Stimulated activated CD8-positive, alpha-beta memory T cell treated with anti-CD3 and anti-CD28 coated beads, Interleukin-12 subunit alpha, Interleukin-12 subunit beta, amount 100 ng/mL, for 24 hours (primary cell): ENCODE data around the gene ZBTB48.
"Not testable (repeated sequence)": the region's sequence is repeated elsewhere in the genome, so short reads cannot be mapped to it uniquely, and the experiment has no call there.

Experiments used
- DNase-seq: peaks from one replicate; pipeline ENCODE4 v3.0.0-alpha.2; 2020; ENCODE audit errors: extremely low read depth

The ZBTB48 gene

DNA sequence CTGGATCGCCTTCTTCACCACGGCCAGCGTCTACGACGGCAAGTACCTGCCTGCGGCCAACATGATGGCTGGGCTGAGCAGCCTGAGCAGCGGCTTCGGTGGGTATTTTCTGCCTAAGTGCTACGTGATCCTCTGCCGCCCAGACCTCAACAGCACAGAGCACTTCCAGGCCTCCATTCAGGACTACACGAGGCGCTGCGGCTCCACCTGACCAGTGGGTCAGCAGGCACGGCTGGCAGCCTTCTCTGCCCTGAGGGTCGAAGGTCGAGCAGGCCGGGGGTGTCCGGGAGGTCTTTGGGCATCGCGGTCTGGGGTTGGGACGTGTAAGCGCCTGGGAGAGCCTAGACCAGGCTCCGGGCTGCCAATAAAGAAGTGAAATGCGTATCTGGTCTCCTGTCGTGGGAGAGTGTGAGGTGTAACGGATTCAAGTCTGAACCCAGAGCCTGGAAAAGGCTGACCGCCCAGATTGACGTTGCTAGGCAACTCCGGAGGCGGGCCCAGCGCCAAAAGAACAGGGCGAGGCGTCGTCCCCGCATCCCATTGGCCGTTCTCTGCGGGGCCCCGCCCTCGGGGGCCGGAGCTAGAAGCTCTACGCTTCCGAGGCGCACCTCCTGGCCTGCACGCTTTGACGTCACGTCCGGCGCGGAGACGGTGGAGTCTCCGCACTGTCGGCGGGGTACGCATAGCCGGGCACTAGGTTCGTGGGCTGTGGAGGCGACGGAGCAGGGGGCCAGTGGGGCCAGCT is at the start of gene ZBTB48:
Gene ZBTB48, plus strand, starts transcription at position 621 of the 745 bp plus-strand sequence. CDS start 616 bp downstream, outside the sequence.
- DNase-seq: peak; percentile 95

DNA sequence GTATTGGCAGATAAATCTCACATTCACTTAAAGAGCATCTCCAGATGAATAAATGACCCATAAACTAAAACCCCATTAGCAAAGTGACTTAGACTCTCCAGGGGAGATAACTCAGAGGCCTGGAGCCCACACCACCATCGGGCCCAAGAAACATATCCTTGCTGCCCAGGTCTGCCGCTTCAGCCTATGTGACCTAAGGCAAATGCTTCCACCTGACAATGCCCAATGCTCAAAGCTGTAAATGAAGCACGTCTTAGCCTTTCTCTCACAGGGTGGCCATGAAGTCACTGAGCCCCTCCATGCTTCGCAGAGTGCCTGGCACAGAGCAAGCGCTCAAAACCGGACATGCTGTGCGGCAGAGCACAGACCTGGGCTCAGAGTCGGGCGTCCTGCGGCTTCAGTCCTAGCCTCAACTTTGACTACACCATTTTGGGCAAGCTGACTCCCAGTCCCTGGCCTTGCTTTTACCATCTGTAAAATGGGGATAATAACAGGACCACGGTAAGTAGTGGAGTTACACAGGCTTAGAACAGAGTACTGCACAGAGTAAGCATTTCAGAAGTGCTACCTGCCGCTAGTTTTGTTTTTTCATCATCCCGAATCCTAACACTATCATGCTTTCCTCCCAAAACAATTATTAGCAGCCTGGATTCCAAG is 49.2 kb upstream of the ZBTB48 start:
- no peak for DNase-seq

DNA sequence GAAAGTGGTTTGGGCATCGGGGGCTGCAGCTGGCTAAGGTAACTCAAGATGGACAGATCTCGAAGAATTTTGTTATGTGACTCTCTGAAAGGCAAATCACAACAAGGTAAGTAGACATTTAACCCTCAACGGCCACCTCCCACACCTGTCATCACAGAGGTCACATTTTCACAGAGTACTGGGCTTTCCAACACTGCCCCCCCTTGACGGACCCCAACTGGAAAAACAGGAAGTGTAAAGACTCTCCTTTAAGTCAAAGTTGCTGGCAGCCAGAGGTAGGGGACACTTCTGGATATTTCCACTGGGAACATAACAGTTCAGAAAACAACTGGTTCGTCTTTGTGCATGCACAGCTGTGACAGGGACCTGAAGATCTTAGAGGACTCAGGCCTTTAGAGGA is 47.8 kb upstream of the ZBTB48 start:
- no peak for DNase-seq

DNA sequence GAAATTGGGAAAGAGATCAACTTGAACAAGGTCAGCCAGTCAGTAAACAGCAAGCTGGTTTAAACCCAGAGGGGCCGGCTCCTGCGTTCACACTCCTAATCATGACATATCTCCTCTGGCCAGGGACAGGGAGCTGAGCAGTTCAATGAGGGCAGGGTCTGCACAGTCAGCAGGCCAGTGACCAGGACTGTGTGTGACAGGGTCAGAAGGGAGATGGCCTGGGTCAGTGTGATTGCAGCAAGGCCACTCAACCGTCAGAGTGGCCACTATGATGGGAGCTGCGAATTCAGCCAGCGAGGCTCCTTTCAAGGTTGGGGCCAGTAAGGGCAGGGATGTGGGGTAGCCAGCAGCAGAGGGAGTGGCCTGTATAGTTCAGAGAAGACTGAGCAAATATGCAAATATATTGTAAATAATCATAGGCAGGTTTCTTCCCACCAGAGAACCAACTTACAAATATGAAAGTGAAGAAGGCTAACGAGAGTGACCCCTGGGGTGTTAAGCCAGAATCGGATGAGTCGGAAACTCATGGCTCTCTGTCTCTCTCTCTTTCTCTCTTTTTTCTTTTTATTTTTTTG is 45.5 kb upstream of the ZBTB48 start:
- DNase-seq: no peak

DNA sequence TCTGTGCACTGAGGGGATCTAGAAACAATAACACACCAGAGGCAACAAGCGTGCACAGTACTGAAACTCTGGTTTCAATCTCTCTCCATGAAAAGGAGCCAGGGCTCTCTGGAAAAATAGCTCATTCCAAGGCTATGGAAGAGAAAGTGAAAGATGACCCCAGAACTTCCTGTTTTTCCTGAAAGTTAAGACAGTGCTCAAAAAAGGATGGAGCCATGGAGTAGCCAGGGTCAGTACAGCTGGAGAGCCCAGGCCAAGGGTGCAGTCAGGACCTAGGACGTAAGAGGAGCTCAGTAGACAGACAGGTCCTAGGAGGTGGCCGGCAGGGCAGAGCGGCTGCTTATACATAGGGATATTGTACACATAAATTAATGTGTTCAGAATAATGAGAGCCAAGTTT is 44.6 kb upstream of the ZBTB48 start:
- no peak for DNase-seq

DNA sequence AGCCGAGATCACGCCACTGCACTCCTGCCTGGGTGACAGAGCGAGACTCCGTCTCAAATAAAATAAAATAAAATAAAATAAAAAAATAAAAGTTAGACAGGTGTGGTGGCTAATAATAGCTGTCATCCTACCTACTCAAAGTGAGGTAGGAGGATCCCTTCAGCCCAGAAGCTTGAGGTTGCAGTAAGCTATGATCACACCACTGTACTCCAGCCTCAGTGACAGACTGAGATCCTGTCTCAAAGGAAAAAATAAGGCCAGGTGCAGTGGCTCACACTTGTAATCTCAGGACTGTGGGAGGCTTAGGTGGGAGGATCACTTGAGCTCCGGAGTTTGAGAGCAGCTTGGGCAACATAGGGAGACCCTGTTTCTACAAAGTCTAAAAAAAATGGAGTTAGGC is 43.5 kb upstream of the ZBTB48 start:
- no peak for DNase-seq

DNA sequence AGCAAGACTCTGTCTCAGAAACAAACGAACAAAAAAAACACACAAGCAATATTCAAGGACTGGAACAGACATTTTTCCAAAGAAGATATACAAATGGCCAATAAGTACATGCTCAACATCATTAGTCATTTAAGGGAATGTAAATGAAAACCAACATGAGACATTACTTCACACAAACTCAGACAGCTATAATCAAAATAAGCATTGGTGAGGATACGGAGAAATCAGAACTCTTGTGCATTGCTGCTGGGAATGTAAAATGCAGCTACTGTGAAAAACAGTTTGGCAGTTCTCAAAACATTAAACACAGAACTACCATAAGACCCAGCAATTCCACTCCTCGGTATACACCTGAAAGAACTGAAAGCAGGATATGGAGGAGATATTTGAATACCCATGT is 40.8 kb upstream of the ZBTB48 start:
- no peak for DNase-seq

DNA sequence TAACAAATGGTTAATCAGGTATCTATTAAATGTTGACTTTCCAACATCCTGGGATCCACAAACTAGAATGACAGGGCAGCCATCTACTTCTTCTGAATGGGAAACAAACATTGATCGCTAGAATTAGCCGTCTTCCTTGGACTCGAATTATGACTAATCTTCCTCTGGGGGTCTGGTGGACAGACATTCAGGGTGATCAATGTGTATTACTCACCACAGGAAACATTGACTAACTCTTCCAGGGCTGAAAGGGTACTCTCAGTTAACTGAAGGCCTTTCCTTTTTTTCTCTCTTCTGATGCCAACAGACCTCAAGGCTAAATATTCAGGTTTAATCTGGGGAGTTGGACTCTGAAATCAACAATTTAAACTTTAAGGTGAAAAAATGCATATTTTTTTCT is 35.0 kb upstream of the ZBTB48 start:
- no peak for DNase-seq

DNA sequence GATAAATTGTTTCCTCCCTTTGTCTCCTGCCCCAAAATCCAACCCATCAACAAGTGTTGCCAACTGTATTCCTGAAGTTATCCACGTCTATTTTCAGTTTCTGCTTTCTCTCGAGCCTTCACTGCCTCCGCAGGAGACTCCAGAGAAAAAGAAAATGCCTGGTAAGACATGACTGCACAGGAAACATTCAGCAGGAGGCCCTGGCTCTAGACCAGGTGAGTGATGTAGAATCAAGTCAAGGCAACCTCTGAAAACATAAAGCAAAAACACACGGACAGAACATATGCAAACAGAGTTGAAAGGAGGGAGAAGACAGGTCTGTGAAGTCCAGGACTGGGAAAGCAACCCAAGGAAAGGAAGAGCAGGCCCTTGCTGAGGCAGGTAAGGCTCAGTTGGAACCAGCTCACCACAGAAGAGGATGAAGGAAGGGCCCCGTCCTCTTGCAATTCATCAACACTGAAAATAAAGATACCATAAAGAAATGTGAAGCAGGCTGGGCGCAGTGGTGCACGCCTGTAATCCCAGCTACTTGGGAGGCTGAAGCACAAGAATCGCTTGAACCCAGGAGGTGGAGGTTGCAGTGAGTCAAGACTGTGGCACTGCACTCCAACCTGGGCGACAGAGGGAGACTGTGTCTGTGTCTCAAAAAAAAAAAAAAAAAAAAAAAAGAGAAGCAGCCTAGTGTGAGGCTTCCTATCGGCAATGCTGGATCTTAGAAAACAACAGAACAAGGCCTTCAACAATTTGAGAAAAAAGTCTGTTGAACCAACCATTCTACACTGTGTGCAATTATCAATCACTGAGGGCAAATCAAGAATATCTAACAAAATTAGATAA is 34.3 kb upstream of the ZBTB48 start:
- no peak for DNase-seq

DNA sequence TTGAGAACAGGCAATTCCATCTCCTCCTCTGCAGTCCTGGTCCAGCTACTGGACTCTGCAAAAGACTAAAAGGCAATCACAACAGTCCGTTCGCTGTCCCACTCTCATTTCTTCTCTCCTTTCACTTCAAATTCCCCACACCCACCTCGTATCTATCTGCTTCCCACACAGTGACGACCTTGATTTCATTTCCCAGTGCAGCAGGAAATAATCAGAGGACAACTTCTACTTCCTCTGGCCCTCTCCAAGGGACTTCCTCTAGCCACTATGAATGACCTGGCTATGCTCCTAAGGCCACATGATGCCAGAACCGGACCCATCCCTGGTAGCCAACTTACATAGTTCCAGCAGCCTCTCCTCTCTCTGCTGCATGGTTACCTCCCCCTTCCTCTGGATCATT is 33.5 kb upstream of the ZBTB48 start:
- DNase-seq: no peak

DNA sequence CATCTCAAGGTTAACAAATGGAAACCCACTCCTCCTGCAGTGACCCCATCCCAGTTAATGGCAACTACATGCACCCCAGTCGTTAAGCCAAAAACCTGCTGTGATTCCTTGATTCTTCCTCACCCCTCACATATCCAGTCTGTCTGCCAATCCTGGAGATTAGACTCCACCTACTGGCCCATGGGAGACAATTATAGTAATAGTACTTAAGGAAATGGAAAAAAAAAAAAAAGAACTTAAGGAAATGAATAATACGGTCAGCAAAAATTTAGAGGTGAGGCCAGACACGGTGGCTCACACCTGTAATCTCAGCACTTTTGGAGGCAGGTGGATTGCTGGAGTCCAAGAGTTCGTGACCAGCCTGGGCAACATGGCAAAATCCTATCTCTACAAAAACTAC is 32.5 kb upstream of the ZBTB48 start:
- no peak for DNase-seq

DNA sequence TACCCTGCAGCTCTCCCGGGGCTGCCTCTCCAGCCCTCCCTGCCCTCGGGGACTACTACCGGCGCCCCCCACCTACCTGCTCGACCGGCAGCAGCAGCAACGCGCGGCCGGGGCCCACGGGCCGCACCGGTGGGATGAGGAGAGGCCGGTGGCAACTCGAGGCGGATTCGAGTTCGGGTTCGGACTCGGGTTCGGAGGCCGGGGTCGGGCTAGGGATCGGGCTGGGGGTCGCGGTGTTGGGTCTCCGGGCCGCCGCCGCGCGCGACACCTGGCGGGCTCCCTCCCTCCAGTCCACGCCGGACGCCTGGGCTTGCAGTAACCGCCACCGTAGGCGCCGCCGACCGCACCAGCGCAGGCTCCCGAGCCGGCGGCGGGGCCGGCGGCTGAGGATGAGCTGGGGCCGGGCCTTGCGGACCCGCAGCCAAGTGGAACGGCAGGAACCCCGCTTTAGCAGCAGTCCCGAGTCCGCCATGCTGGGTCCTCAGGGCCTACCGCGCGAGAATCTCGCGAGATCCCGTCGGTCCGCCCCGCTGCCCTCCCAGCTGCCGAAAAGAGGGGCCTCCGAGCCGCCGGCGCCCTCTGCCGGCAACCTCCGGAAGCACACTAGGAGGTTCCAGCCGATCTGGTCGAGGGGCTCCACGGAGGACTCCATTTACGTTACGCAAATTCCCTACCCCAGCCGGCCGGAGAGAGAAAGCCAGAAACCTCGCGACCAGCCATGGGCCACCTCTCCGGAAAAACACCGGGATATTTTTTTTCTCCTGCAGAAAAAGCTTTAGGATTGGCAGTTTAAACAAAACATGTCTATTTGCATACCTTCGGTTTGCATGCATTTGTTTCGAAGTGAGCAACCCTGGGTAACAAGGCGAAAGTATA is 25.5 kb upstream of the ZBTB48 start, which contains the start of gene NOL9:
Gene NOL9, minus strand, starts transcription at position 483 of the 876 bp plus-strand sequence. Its CDS starts 11 bp downstream, at position 472.
- peak; percentile 85 for DNase-seq

DNA sequence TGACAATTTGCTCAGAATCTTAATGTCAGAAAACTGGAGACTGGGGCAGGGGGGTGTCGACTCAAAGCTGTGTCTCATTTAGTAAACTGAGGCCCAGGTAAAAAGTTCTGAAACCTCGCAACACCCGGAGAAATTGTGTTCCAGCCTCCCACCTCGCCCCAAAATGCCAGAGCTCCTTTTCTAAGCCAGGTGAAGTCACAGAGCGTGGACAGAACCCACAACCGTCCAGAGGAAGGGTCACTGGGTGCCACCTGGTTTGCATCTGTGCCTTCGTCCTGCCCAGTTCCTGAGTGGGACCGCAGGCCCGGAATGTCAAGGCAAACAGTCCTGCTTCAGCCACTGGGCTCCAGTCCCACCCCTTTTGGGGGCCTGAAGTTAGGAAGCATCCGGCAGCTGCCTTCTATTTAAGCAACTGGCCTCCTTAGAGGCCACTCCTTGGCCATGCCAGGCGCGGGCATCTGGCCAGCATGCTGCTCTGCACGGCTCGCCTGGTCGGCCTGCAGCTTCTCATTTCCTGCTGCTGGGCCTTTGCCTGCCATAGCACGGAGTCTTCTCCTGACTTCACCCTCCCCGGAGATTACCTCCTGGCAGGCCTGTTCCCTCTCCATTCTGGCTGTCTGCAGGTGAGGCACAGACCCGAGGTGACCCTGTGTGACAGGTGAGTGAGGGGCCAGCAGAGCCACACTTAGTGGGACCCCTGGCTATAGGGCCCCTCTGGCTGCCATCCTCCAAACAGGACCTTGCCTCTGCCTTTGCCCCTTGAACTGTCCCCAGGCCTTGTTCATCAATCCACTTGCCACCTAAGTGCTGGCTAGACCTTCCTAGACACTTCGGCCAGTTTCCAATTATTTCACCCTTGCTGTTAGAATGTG is 24.7 kb upstream of the ZBTB48 start, which contains the start of gene TAS1R1:
Gene TAS1R1, plus strand, starts transcription at position 401 of the 872 bp plus-strand sequence. Its CDS starts 67 bp downstream, at position 468.
- DNase-seq: no peak

DNA sequence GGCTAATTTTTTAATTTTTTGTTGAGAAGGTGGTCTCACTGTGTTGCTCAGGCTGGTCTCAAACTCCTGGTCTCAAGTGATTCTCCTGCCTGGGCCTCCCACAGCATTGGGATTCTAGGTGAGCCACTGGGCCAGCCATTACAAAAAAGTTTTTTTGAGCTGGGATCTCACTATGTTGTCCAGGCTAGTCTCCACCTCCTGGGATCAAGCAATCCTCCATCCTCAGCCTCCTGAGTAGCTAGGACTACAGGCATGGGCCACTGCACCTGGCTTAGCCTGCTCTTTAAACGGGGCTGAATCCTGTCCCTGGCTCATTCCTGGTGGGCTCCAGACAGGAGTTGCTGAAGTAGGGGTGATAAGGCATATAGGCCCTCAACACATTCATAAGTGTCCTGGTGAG is 22.2 kb upstream of the ZBTB48 start:
- no peak for DNase-seq

DNA sequence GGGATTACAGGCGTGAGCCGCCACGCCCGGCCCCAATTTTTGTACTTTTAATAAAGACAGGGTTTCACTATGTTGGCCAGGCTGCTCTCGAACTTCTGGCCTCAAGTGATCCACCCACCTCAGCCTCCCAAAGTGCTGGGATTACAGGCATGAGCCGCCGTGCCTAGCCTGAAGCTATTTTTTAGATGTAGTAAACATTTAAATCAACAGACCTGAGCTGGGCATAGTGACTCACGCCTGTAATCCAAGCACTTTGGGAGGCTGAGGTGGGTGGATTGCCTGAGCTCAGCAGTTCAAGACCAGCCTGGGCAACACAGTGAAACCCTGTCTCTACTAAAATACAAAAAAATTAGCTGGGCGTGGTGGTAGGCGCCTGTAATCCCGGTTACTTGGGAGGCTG is 20.6 kb upstream of the ZBTB48 start:
- not testable (repeated sequence) for DNase-seq

DNA sequence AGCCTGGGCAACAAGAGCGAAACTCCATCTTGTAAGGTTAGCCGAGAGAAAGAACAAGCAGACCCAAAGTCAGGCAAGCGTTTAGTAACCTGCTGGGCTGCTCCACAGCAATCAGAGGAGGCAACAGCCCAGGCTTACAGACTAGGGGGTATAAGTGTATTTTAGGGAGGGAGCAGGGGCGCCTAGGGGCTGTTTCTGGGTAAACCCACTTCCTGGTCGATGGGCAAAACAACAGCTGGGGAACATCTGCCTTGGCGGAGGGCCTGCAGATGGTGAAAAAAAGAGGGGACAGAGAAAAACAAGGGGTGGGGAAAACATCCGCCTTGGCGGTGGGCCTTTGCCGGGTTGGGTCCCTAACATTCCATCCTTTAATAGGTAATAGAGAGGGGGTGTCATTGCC is 19.5 kb upstream of the ZBTB48 start:
- no peak for DNase-seq

DNA sequence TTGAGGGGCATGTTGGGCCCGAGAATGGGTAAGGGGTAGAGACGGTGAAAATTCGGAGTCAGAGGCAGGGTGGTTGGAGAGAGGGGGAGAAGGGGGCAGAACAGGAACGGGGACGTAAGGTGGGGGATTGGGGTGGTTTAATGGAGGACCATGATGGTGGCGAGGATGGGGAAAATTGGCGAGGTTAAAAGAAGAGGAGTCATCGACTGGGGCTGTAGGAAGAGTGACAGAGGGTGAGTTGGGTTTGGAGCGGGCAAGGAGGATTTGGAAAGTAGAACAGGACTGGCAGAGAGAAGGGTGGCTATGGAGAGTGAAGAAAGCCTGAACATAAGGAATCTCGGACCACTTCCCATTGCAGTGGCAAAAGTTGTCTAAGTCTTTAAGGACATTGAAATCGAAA is 10.8 kb upstream of the ZBTB48 start:
- no peak for DNase-seq

DNA sequence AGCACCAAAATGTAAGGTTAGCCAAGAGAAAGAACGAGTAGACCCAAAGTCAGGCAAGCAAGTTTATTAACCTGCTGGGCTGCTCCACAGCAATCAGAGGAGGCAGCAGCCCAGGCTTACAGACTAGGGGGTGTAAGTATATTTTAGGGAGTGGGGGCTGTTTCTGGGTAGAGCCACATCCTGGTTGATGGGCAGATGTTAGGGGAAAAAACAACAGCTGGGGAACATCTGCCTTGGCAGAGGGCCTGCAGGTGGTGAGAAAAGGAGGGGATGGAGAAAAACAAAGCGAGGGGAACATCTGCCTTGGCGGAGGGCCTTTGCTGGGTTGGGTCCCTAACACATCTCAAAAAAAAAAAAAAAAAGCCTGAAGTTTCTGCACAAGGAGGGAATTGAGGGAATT is 9.7 kb upstream of the ZBTB48 start:
- DNase-seq: no peak

DNA sequence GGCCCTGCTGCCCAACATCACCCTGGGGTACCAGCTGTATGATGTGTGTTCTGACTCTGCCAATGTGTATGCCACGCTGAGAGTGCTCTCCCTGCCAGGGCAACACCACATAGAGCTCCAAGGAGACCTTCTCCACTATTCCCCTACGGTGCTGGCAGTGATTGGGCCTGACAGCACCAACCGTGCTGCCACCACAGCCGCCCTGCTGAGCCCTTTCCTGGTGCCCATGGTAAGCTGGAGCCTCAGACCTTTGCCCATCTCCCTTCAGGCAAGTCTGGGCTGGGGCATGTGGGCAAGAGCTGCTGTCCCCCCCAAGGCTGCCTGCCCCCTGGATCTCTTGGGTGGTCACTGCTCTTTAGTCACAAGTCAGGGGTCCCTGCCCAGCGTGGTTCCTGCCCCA is 8.8 kb upstream of the ZBTB48 start:
- DNase-seq: no peak
